SH-SY5Y (cell line): ENCODE data around the gene LTK.

ENCODE experiments used
- GATA2 ChIP-seq: IDR thresholded peaks from 2 replicates; pipeline ENCODE4 v1.6.1; 2011; ENCODE audit warnings: mild to moderate bottlenecking, low read depth, low read length
- GATA3 ChIP-seq: IDR thresholded peaks from 2 replicates; pipeline ENCODE4 v1.6.1; 2011; ENCODE audit warnings: low read depth, mild to moderate bottlenecking, low read length, moderate library complexity

DNA sequence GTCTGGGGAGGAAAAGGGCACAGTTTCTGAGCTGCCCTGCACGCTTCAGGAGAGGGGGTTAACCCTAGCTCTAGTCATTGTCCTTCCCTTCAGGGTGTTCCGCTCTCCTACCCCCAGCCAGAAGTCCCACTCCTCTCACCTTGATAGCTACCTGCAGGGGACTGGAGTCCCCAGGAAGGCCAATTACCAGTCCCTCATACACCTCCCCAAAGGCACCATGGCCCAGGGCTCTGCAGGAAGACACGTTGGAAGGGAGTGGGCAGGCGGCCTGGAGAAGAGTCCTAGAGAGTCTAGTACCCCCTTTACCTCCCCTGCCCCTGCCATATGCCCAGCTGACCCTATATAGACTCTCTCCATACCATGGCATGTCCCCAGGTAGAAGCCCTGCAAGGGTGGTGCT lies 7.9 kb downstream of the LTK start:
- TF ChIP-seq GATA3 (no peak), GATA2 (no peak)
